ENCODE measurements around the gene C1QTNF6. TPM values are rescaled to one million over a fixed set of nuclear protein-coding genes. Genes with fewer than 3 reads are reported as not detected.

Gene C1QTNF6
- total RNA-seq, 1 experiment from 2014 or later, result 15.2 TPM

DNA sequence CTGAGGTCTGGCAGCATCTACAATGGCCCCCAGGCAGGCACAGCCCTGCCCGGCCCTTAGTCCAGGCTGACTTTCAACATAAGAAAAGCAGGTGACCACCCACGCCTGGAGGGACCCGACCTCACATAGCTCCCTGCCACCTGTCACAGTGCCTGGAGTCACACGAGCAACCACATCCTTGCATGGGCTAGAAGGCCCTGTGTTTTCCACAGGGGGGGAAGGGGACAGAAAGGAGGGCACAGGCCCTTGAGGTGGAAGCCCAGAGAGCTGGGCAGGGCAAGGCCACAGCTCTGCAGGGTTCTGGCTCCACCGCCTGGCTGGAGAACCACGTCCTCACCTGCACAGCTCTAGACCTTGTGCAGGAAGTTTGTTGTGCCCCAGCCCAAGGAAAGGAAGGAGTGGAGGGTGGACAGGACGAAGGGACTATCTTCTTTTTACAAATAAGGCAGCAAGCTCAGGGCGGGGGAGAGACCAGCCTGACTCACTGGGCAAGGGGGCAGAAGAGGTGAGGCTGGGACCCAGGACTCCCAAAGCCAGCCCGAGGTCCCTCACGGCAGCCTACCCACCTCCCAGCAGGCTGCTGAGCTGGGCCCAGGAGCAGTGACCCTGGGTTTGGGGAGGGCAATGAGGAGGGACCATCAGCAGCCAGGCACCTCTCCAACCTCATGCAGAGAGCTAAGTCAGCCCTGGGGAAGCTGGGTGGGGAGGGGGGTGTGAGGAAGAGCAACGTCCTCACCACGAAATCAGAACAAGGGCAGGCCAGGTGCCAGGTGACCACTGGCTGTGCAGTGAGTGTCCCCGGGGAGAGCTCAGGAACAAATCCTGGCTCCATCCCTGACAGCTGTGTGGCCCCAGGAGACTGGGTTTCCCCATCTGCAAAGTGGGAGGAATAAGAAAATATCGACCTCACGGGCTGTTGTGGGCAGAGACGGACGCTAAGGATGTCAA, 4.3 kb downstream of the C1QTNF6 start:
- TF ChIP-seq JUND (IDR thresholded peaks at IDR 0.05), result no peak
- no peak for TF ChIP-seq RAD21 (IDR thresholded peaks at IDR 0.05; ENCODE audit: low read depth)
- no peak for TF ChIP-seq YY1 (IDR thresholded peaks at IDR 0.05; ENCODE audit: extremely low read depth, insufficient replicate concordance, low read depth, low read length)
- no peak for TF ChIP-seq ELF1 (IDR thresholded peaks at IDR 0.05; ENCODE audit: borderline replicate concordance, low read depth)
- no peak for TF ChIP-seq CBX3 (IDR thresholded peaks at IDR 0.05; ENCODE audit: low read depth)
- TF ChIP-seq EZH2 (IDR thresholded peaks at IDR 0.05), result no peak
- TF ChIP-seq TCF7L2 (IDR thresholded peaks at IDR 0.05; ENCODE audit: borderline replicate concordance, extremely low read depth, insufficient read depth, insufficient read length), result no peak
- no peak for TF ChIP-seq SRF (IDR thresholded peaks at IDR 0.05; ENCODE audit: low read depth)
- TF ChIP-seq POLR2A (IDR thresholded peaks at IDR 0.05; ENCODE audit: borderline replicate concordance, extremely low read depth, insufficient read depth, insufficient read length), result no peak
- TF ChIP-seq SIN3A (IDR thresholded peaks at IDR 0.05; ENCODE audit: low read depth), result no peak
- TF ChIP-seq, protein P1, sequence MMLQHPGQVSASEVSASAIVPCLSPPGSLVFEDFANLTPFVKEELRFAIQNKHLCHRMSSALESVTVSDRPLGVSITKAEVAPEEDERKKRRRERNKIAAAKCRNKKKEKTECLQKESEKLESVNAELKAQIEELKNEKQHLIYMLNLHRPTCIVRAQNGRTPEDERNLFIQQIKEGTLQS (IDR thresholded peaks at IDR 0.05), result no peak
- TF ChIP-seq ZFX (IDR thresholded peaks at IDR 0.05), result no peak
- TF ChIP-seq FOSL1 (IDR thresholded peaks at IDR 0.05; ENCODE audit: low read depth), result no peak
- TF ChIP-seq, protein P2, sequence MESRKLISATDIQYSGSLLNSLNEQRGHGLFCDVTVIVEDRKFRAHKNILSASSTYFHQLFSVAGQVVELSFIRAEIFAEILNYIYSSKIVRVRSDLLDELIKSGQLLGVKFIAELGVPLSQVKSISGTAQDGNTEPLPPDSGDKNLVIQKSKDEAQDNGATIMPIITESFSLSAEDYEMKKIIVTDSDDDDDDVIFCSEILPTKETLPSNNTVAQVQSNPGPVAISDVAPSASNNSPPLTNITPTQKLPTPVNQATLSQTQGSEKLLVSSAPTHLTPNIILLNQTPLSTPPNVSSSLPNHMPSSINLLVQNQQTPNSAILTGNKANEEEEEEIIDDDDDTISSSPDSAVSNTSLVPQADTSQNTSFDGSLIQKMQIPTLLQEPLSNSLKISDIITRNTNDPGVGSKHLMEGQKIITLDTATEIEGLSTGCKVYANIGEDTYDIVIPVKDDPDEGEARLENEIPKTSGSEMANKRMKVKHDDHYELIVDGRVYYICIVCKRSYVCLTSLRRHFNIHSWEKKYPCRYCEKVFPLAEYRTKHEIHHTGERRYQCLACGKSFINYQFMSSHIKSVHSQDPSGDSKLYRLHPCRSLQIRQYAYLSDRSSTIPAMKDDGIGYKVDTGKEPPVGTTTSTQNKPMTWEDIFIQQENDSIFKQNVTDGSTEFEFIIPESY (IDR thresholded peaks at IDR 0.05; ENCODE audit: extremely low read depth, insufficient replicate concordance, low read length), result no peak
- TF ChIP-seq EGR1 (IDR thresholded peaks at IDR 0.05; ENCODE audit: low read depth), result no peak
- ATAC-seq (no peak), DNase-seq (ENCODE audit: low read depth, low spot score) (no peak)
- RAD21 ChIA-PET (ENCODE audit: low non-redundant PET in 1 of 2, low total read pairs in 2 of 2, uncharacterized antibody in 2 of 2, unreplicated experiment in 2 of 2), result no interaction called here
- Histone ChIP-seq H3K9me2 (ENCODE audit: insufficient read depth) (no peaks in the 10 kb centered on the region), H3K4me3 (replicated peaks in 1 of 2; ENCODE audit: low read depth in 1 of 2, low read length in 2 of 2) (no peak overlapping the region), H3K36me3 (ENCODE audit: control insufficient read depth in 1 of 2, insufficient read depth in 2 of 2, low read length in 2 of 2) (no peaks in the 10 kb centered on the region), H3K4me2 (ENCODE audit: low read length) (no peak overlapping the region), H3K79me2 (ENCODE audit: insufficient read depth, low read length) (no peaks in the 10 kb centered on the region), H3K27ac (ENCODE audit: low read depth, low read length) (no peak overlapping the region), H3K27me3 (ENCODE audit: insufficient read depth, low read length) (no peaks in the 10 kb centered on the region), H3K4me1 (ENCODE audit: control insufficient read depth in 1 of 2, insufficient read depth in 2 of 2, low read length in 2 of 2) (peaks cover 26 to 45% of the 10 kb centered on the region in 2 experiments), H3K9me3 (ENCODE audit: control insufficient read depth in 1 of 2, insufficient read depth in 1 of 2, low read depth in 1 of 2, low read length in 2 of 2) (no peaks in the 10 kb centered on the region), H4K20me1 (ENCODE audit: insufficient read depth) (no peaks in the 10 kb centered on the region), H2AFZ (ENCODE audit: low read depth, low read length, poor library complexity, severe bottlenecking) (no peak overlapping the region), H3K9ac (ENCODE audit: low read length) (no peak overlapping the region)
- CTCF ChIA-PET, result no interaction called here
- intact Hi-C loops (cut with micrococcal nuclease), result no loop called here
- no TSS peak for BruUV-seq (replicated peaks)
- POLR2A ChIA-PET, result no interaction called here

Data from HCT116 (cell line).